Vagina (tissue), 2 donors: ENCODE measurements around the gene KRTAP10-12.

Source experiments
- CTCF ChIP-seq, 3 experiments: fragments of 450-650 bp in 2 of 3; fragments of 200-600 bp in 1 of 3; sonication (generic) in 1 of 3; IDR thresholded peaks; one replicate each; pipeline ENCODE4 v1.5.1; 2017 to 2019; ENCODE audit warnings: antibody characterized with exemption in 3 of 3, mild to moderate bottlenecking in 2 of 3, moderate library complexity in 2 of 3
- POLR2A ChIP-seq, 2 donors: fragments of 450-650 bp; IDR thresholded peaks; one replicate each; pipeline ENCODE4 v1.6.1; 2017; ENCODE audit warnings: antibody characterized with exemption in 2 of 2, mild to moderate bottlenecking in 2 of 2, moderate library complexity in 2 of 2

DNA sequence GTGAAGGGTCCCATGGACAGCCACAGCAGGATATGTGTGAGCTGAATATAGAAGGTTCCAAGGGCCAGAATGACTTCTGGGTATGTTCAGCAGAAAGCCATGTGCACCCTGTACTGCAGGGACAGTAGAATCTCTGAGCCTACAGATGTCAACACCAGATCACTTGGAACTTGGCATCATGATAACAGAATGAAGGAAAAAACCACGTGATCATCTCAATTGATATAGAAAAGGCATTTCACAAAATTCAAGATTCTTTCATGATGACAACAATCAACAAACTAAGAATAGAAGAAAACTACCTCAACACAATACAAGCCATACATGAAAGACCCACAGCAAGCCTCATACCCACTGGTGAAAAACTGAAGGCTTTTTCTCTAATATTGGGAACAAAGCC, 29.4 kb upstream of the KRTAP10-12 start:
- TF ChIP-seq POLR2A (IDR thresholded peaks at IDR 0.05): no peak
- TF ChIP-seq CTCF (IDR thresholded peaks at IDR 0.05): no peak
